GM21367 (cell line): ENCODE data around the gene CCDC88A.

Experiments
- ATAC-seq: cut with Tn5 transposase; IDR thresholded peaks from one replicate; pipeline ENCODE4 v1.9.1; 2021; ENCODE audit not compliant: unreplicated experiment

The CCDC88A gene

DNA sequence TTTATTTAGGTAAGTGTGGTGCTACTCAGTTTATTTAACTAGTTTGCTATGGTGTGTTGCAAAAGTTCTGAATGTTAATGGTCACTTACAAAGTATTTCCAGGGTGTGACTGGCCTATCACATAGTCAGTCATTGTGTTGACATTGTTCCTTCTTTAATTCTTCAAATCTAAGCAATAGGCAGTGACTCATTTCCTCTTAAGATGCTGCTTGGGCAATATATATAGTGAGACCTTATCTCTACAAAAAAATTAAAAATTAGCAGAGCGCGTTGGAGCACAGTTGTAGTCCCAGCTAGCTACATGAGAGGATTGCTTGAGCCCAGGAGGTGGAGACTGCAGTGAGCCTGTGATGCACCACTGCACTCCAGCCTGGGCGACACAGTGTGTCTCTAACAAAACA, 5.8 kb upstream of the CCDC88A start:
- no peak for ATAC-seq

DNA sequence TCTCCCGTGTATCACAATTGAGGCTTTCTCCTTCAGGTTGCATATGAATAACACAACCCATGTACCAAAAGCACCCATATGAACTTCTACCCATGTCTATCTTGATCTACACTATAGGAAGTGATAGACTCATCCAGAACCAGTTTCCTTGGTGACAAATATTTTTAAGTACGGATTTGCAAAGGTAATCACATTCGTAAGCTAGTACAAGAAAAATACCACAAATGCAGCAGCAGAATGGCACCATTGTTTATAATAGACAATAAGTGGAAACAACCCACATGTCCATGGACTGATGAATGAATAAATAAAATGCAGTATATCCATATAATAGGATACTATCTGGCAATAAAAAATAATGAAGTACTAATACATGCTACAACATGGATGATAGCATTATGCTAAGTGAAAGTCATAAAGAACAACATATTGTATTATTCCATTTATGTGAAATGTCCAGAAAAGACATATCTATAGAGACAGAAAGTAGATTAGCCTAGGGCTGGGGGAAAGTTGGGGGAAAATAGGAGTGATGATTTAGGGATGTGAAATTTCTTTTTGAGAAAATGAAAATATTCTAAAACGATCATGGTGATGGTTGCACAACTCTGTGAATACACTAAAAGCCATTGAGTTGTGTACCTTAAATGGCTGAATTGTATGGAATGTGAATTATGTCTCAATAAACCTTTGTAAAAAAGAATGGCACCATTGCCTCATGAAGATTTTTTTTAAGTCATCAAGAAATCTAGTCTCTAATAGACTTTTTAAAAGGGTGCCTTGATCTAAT, 3.4 kb upstream of the CCDC88A start:
- ATAC-seq: no peak

DNA sequence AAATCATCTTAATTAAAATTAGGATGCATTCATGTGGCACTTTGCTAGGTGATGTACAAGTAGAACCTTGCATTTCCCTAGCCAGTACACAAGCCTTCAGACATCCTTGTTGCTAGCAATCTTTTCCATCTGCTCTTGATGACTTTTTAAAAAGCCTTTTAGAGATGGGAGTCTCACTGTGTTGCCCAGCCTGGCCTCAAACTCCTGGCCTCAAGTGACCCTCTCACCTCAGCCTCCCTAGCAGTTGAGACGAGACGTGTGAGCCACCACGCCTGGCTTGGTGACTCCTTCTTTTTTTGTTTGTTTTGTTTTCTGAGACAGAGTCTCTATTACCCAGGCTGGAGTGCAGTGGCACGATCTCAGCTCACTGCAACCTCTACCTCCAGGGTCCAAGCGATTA, 1.7 kb upstream of the CCDC88A start:
- ATAC-seq: no peak

DNA sequence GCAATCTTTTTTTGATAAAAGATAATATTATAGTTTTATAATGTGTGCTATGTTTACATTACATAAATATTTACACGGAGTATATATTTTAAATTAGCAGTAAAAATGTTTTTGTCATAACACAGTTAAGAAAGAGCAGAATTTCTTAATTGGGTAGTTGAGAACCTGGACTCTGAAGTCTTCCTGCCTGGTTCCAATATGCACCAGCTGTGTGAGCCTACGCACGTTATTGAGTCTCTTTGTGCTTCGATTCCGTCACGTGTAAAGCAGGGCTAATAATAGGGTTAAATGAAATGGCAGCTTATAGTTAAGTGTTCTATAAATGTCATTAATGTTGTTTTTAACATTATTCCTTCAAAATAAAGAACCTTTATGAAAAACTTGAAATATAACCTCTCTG, 1.2 kb upstream of the CCDC88A start:
- ATAC-seq: no peak

DNA sequence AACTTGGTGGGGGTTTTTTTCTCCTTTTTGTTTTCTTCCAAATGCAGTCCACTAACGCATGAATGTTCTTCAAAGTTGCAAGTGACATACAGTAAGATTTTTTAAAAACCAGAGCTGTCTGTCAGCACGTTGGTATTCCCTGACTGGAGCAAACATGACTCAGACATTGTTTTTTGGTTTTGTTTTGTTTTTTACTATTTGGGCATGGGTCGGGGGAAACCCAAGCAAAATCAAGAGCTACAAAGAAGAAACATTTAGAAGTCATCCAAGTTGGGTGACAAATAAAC, 726 bp upstream of the CCDC88A start:
- no peak for ATAC-seq

DNA sequence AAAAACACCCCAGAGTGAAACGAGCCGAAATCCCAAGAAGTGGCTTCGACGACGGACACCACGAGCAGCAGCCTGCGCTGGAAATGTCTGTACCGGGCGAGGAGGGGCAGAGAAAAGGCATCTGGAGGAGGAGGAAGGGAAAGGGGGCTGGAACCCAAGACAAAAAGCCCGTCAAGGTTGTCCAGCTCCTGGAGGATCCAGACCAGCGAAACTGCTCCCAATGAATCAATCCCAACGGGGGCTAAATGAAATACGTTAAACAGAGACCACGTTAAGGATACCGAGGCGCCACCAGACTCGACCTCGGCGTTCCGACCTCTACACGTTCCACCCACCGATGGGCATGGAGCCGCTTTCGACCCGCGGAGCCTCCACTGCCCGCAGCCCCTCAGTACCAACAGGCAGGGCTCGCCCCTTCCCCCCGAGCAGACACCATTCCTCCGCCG, 400 bp downstream of the CCDC88A start:
- ATAC-seq: no peak

DNA sequence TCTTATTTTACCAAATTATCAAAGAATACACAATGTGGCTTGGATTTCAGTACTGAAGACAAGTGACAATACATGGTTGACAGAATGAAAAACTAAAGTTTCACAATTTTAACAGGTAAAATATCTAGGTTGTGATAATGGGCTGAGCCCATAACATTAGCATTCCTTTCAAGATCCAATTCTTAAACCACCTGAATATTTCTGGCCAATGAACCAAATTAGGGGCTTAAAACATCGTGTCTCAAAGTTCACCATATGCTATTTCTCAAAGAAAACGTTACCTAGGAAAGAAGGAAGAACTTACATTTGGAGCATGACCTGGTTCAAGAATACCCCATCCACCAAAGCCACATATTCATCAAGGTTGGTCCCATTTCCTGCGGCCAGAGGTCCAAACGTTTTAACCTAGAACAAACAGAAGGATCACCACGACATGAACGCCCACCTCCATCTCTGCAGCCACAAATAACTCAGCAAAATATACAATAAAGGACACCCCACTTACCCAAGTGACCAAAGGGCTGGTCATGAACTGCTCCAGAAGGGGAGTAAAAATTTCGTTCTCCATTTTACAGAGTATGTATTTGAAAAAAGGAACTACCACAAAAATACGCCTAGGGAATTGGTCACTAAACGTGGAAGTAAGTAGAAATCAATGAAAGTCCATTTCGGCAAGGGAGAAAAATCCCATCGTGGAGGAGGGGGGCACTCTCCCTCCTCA, 984 bp downstream of the CCDC88A start:
- no peak for ATAC-seq

DNA sequence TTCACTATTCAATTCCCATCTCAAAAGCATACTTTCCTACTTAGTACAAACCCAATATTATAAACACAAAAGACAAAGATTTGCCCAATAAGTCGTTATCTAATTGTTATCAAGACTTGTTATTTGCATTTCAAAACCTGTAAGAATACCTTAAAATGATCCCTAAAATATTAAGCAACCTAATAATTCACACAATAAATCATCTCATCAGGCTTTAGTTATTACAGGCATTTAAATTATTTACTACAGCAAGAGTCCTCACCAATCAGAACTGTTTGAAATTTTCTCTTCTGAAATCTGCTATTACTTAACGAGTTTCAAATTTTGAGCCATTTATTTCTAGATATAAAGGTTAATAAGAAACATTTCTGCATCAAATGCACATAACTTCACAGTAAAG, 1.6 kb downstream of the CCDC88A start:
- ATAC-seq: no peak

DNA sequence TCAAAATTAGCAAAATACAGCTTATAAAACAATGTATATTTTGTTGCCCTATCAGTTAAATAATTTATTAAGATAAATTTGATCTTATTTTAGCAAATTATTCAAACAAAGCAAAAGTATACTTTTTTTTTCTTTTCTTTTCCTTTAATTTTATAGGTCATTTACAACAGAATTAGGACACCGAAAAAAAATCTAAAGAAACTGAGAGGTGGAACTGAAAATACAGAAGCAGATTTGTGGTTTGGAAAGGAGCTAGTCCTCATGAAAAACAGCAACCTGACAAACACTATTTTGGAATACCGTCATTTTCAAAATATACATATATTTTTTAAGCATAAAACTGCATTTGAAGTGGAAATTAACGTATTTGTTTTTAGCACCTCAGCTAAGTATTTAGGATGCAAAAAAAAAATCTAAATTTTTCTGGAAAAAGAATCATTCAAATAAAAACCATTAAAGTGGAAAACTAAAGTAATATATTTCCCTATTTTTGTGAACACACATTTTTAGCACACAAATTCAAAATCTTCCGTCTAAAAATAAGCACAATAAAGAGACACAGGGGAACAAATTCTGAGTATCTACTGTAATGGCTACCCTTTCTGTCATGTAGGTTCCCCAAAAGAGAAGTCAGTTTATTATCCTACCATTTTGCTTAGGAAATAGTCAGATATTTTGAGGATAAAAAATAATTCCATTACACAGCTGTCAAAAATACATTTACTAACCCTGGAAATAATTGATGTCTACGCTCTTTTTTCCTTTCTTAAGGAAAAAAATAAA, 2.7 kb downstream of the CCDC88A start:
- ATAC-seq: no peak

DNA sequence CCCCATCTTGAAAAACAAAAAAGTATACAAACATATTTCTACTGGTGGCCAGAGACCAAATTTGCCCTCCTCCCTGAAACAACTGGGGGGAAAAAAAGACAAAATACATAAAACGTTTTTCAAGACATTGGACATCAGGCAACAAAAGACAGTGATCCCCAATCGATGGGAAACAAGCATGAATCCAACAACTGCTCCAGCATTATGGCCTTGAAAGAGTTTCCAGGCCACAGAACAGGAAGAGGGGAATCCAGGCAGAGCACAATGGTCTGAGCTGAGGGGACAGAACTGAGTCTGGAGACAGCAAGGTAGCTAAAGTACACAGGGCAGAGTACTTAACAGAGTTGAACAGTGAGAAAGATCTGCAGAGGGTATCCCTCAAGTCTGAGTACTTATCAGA, 4.4 kb downstream of the CCDC88A start:
- ATAC-seq: no peak

DNA sequence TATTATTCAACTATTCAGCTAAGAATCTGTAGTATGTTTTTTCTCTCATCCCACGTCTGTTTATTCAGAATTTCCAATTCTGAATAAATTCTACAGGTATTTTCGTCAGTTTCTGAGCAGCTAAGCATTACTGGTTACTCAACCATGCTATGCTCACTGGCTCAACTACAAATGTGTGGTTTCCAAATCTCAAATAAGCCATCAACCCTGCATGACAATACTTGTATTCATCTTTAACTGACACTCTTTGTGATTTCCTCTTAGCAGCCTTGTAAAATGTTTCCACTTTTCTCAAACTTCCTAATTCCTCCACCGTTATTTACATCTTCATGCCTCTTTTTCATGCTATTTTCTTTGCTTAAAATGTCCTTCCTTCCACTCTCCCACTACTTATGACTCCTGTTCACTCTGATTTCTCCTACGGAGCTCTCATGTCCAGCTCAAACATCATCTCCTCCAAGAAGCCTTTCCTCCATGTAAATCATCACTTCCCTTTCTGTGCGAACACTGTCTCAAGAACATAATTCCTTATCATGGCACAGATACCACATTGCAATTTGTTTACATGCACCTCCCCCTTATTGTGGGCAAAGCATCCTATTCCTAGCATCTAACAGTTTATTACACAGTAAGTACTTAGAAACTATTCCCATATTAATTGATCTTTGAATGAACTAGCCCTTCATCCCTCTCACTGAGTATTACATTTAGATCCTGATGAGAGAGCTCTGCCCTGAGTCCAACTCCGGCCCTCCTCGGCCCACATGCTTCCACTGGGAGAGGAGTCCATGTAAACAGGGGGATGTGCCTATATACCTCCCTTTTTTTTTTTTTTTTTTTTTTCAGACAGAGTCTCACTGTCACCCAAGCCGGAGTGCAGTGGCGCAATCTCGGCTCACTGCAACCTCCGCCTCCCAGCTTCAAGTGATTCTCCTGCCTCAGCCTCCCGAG, 10.5 kb downstream of the CCDC88A start:
- ATAC-seq: no peak

DNA sequence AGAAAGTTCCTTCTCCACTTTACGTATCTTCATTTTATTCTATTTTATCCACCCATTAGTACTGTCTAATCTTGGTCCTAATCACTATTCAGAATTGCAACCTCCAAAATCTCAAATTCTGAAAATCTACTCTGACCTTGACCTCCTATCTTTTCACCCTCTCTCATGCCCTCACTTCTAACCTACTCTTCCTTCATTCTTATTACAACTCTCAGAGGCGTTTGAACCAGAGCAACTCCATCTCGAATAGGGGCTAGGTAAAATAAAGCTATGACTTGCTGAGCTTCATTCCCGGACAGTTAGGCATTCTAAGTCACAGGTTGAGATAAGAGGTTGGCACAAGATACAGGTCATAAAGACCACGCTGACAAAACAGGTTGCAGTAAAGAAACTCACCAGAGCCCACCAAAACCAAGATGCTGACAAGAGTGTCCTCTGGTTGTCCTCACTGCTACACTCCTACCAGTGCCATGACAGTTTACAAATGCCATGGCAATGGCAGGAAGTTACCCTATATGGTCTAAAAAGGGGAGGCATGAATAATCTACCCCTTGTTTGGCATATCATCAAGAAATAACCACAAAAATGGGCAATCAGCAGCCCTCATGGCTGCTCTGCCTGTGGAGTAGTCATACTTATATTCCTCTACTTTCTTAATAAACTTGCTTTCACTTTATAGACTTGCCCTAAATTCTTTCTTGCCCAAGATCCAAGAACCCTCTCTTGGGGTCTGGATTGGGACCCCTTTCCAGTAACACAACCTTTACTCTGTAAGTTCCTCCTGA, 11.4 kb downstream of the CCDC88A start:
- no peak for ATAC-seq

DNA sequence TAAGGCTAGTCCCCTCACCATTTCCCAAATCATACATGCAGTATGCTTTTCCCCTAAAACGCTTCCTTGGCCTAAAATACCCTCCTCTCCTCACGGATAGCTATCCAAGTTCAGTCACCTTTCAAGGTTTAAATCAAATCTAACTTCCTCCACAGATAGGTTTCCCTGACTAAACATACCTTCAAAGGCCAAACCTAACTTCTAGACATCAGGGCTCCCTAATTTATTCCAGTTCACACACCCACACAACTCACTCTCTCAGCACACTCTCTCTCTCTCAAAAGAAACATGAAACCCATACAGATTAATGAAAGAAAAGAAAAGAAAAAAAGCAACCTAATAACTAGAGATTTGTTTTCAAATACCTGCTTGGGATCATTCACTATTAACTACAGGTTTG, 14.5 kb downstream of the CCDC88A start:
- no peak for ATAC-seq

DNA sequence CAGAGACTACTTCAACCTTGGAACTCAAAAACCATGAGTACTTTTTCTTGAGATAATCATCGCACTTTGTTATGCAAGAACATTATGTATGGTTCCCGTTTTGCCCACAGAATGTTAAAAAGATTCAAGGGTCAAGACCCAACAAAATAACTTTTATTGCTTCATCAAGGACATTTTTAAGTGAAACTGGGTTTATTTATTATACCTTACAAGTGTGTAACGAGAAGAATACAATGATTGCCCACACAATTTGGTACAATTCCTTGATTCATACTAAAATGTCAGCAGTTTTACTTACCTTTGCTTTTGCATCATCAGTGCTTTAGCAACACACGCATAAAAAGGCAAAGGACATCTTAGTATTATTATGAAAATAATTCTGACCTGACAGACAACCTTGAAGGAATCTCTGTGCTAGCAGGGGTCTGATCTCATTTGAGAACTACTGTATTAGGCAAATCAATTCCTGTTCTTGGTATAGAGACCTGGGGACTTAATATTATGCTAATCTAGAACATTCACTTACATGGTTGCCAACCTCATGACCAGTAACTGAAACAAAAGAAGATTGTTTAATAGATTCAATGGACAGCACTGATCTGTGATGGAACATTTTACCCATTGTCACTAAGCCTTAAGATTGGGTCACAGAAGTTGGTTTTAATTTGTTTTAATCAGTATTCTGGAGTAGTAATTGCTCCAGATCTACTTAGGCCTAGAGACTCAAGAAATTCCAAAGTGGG, 16.2 kb downstream of the CCDC88A start:
- no peak for ATAC-seq

DNA sequence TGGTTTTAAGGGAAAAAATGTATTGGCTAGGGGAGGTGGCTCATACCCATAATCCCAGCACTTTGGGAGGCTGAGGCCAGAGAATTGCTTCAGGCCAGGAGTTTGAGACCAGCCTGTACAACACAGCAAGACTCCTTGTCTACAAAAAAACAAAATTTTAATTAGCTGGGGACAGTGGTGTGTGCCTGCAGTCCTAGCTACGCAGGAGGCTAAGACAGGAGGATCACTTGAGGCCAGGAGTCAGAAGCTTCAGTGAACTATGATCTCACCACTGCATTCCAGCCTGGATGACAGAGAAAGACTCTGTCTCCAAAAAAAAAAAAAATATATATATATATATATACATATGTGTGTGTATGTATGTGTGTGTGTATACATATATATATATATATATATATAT, 18.5 kb downstream of the CCDC88A start:
- no peak for ATAC-seq

DNA sequence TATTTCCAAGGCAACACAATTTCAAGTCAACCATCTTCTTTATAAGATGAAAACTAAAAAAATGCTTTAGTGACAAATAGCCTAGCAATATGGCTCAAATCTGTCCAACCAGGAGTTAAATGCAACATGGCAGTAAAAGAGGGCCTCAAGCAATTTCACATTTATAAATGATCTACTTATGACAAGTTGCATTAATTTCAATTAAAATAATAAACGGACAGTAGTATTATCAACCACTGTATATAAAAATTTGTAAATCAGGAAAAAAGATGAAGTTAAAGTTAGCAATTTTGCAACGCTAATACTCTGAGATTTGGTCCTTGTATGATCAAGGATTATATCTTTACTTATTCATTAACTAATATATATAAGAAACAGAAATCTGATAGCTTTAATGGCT, 19.3 kb downstream of the CCDC88A start:
- no peak for ATAC-seq

DNA sequence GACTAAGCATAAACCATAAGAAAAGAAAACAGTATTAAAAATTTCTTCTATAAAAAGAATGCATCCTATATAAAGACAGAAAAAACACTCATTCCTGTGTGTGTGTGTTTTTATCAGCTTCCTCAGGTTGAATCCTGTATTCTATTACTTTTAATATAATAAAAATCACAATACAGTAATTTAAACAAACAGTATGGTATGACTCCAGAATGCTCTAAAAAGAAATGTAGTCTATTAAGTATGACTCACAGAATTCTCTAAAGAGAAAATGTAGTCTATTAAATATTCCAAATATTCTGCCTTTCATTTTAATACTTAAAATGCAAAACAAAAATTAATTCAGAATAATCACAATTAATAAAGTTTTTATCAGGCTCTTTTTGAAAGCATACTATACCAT, 19.8 kb downstream of the CCDC88A start:
- no peak for ATAC-seq

DNA sequence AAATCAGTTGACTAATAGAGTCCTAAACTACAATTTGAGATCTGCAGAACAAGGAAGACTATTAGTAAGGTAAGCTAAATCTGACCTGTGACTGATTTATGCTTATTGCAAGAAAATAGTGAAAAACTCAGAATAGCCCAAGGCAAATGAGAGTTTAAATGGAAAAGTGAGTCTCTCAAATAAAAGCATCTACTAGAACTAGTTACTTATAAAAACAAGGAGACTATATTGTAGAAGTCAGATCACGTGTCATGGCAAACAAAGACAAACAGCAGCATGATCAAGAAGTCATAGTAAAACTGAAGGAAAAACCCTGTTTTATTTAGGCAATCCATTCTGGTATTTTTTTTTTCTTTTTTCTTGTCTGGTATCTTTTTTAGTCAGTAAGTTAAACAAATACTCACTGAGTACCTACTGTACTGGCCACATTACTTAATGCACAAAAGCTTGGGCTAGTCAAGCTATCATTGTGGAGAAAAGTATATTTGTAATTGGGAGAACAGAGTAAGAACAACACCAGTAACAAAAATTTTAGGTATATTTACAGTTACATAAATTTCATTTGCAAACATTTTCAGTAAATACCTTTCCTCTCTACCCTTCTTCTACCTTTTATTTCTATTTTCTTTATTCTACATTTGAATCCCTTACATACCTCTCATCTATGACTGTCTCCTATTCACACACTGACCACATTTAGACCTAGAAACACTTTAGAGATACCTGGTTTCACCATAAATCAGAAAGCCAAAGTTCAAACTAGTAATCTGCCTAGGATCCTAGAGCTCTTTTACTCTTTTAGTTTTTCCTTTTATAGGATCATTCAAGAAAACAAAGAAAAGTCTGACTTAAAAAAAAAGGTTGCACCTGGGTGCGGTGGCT, 23.7 kb downstream of the CCDC88A start:
- ATAC-seq: no peak
